Measurements from ENCODE around the gene C1QTNF8. TPM values are rescaled to one million over a fixed set of nuclear protein-coding genes. Genes with fewer than 3 reads are reported as not detected.

The C1QTNF8 gene
- total RNA-seq, 1 donor: not detected

DNA sequence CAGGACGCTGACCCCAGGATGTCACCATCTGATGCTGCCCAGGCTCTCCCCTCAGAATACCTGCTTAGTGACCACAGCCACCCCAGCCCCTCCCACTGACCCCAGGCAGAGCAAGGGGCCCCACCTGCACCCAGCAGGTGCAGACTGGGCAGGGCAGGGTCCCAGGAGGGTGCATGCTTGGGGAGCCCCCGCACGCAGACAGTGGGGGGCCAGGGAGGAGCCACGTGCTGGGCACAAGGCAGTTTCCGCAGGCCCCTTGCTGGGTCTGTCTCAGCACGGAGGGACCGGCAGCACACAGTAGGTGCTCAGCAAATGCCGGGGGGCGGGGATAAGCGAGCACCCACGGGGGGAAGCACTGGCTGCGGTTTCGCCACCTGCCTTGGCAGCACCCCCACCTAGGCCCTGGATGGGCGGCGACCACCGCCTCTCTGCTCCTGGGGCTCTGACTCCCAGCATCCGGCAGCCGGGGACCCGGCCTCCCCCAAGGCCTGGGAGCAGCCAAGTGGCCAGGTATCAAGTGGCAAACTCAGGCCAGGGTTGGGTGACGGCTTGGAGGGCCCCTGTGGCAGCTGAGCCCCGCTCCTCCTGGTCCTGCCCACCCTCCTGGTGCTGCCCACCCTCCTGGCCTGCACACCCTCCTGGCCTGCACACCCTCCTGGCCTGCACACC, 42.2 kb downstream of the C1QTNF8 start:
- DNase-seq (ENCODE audit: low read depth): no peak
- TF ChIP-seq, protein P1, sequence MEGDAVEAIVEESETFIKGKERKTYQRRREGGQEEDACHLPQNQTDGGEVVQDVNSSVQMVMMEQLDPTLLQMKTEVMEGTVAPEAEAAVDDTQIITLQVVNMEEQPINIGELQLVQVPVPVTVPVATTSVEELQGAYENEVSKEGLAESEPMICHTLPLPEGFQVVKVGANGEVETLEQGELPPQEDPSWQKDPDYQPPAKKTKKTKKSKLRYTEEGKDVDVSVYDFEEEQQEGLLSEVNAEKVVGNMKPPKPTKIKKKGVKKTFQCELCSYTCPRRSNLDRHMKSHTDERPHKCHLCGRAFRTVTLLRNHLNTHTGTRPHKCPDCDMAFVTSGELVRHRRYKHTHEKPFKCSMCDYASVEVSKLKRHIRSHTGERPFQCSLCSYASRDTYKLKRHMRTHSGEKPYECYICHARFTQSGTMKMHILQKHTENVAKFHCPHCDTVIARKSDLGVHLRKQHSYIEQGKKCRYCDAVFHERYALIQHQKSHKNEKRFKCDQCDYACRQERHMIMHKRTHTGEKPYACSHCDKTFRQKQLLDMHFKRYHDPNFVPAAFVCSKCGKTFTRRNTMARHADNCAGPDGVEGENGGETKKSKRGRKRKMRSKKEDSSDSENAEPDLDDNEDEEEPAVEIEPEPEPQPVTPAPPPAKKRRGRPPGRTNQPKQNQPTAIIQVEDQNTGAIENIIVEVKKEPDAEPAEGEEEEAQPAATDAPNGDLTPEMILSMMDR (IDR thresholded peaks at IDR 0.05; ENCODE audit: insufficient read depth, low read length): no peak
- H3K4me3 ChIP-seq (ENCODE audit: low read depth, low read length): no peak overlapping the region

DNA sequence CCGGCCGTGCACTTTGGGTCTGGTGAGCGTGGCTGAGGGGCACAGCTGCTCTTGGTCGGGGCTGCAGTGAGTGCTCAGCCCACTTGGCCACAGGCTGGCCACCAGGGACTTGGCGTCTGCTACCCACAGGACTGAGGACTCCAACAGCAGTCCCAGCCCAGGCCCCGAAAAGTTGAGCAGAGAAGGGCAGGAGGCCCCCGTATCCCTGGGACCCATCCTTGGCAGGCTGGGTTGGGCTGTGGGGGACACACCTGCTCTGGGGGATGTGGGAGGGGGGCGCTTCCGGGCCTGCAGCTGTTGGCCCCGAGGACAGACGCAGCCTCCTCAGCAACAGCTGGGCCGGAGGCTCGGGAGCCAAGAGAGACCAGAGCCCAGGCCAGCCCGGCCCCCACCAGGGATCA, 42.9 kb downstream of the C1QTNF8 start:
- TF ChIP-seq, protein P1 (IDR thresholded peaks at IDR 0.05; ENCODE audit: insufficient read depth, low read length): no peak
- no peak for DNase-seq (ENCODE audit: low read depth)
- H3K4me3 ChIP-seq (ENCODE audit: low read depth, low read length): no peak overlapping the region

DNA sequence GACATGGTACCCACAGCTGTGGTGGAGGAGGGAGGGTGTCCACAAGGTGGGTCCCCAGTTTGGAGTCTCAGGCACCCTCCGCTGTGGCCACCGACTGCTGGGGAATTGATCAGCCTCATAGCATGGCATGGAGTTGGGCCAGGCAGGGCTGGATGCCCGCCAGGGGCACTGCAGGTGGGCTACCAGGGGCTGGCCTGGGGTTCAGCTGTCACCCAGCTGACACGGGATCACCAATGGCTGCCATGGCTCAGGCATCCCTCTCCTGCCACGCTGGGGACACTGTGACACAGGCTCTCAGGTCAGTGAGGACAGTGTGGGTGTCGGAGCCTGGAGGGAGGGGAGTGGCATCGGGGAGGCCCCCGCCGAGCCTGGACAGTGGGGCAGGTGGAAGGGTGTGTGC, 43.3 kb downstream of the C1QTNF8 start:
- no peak for DNase-seq (ENCODE audit: low read depth)
- TF ChIP-seq, protein P1 (IDR thresholded peaks at IDR 0.05; ENCODE audit: insufficient read depth, low read length): no peak
- H3K4me3 ChIP-seq (ENCODE audit: low read depth, low read length): no peak overlapping the region

DNA sequence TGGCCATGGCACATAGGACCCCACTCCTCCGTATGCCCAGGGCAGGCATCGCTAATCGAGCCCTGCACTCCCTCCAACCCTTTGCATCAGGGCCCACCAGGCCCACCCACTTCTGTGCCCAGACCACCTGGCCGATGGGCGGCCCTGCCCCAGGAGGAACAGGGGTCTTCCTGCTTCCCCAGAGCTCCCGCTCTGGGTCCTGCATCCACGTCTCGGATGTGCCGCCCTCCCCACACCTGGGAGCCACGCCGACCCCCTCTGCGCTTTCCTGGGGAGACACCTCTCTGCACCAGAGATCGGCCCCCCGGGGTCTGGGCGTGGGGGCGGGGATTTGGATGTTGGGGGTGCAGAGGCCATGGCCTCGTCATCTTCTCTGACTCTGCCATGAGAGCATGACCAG, 44.6 kb downstream of the C1QTNF8 start:
- TF ChIP-seq, protein P1 (IDR thresholded peaks at IDR 0.05; ENCODE audit: insufficient read depth, low read length): no peak
- DNase-seq (ENCODE audit: low read depth): no peak
- H3K4me3 ChIP-seq (ENCODE audit: low read depth, low read length): no peak overlapping the region

DNA sequence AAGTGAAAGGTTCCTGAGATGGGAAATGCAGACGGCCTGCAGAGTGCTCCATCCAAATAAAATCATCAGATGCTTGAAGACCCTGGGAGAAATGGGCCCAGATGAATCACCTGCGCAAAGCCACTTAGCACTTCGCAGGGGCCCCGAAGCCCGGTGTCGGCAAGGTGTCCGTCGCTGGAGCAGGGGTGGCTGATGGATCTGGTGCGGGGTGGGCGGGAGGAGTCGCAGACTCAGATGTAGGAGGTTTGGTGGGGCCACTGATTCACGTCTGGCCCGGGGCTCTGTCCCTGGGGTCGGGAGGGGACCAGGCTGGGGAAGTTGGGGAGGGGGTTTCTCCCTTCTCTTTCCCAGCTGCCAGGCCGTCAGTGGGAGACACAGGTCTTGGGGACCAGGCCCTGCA, 45.1 kb downstream of the C1QTNF8 start:
- no peak for DNase-seq (ENCODE audit: low read depth)
- H3K4me3 ChIP-seq (ENCODE audit: low read depth, low read length): no peak overlapping the region
- TF ChIP-seq, protein P1 (IDR thresholded peaks at IDR 0.05; ENCODE audit: insufficient read depth, low read length): no peak

DNA sequence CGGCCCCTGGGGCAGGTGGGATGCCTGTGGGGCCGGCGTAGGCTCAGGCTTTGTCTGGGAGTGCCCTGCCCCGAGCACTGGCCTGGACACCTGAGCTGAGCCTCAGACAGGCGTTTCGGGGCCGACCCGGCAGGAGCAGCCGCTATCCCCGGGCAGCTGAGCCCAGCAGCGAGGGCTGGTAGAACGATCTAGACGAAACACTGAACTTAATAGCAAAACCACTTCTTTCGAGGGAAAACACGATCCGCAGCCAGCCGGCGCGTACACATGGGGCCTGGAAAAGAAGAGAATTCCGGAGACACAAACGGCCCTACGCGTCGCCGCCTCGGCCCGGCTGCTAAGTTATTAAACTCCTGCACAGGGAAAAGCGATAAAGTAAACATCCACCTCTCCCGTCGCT, 45.5 kb downstream of the C1QTNF8 start:
- TF ChIP-seq, protein P1 (IDR thresholded peaks at IDR 0.05; ENCODE audit: insufficient read depth, low read length): no peak
- DNase-seq (ENCODE audit: low read depth): no peak
- H3K4me3 ChIP-seq (ENCODE audit: low read depth, low read length): no peak overlapping the region

DNA sequence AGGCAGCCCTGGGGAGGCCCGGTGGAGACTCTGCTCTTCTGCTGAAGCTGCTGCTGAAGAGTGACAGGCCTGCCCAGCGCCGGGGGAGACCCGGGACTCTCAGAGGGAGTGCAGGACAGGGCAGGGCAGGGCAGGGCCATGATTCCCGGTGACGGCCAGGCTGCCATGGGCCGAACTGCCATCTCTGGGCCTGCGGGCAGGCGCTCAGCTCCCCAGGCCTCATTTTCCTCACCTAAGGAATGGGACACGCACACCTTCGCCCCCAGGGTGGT, 46.1 kb downstream of the C1QTNF8 start:
- H3K4me3 ChIP-seq (ENCODE audit: low read depth, low read length): no peak overlapping the region
- no peak for DNase-seq (ENCODE audit: low read depth)
- TF ChIP-seq, protein P1 (IDR thresholded peaks at IDR 0.05; ENCODE audit: insufficient read depth, low read length): no peak

All from fibroblast of the aortic adventitia (primary cell).